DND-41 (cell line): Measurements from ENCODE around the gene RNFT2.
"Not testable (repeated sequence)": the region's sequence is repeated elsewhere in the genome, so short reads cannot be mapped to it uniquely, and the experiment has no call there.

Experiments
- ATAC-seq: fragments of 200-7000 bp; cut with Tn5 transposase; 3 replicates; pipeline ENCODE4 v1.9.1; 2021; ENCODE audit warnings: low read depth; ENCODE audit not compliant: insufficient read depth
- DNase-seq: peaks from one replicate; pipeline ENCODE4 v3.0.0-alpha.2; 2020
- H2AFZ ChIP-seq: 2 replicates; pipeline ENCODE4 v1.6.0; 2012; ENCODE audit warnings: low read depth, low read length
- H3K27ac ChIP-seq: 2 replicates; pipeline ENCODE4 v1.5.1; 2012; ENCODE audit warnings: low read length, inconsistent platforms
- H3K27me3 ChIP-seq: fragments of 200-600 bp; sonication (generic); 2 replicates; pipeline ENCODE4 v1.6.0; 2012; ENCODE audit warnings: low read length, mild to moderate bottlenecking, inconsistent platforms; ENCODE audit not compliant: insufficient read depth, poor library complexity
- H3K36me3 ChIP-seq: 2 replicates; pipeline ENCODE4 v1.5.1; 2012; ENCODE audit warnings: low read length, inconsistent platforms; ENCODE audit not compliant: insufficient read depth
- H3K4me1 ChIP-seq: 2 replicates; pipeline ENCODE4 v1.5.1; 2012; ENCODE audit warnings: mild to moderate bottlenecking, low read length; ENCODE audit not compliant: insufficient read depth
- H3K4me2 ChIP-seq: 2 replicates; pipeline ENCODE4 v1.6.0; 2012; ENCODE audit warnings: mild to moderate bottlenecking, moderate library complexity, low read length, inconsistent platforms; ENCODE audit not compliant: insufficient read depth
- H3K4me3 ChIP-seq, 2 experiments: fragments of 200-600 bp in 1 of 2; shearing (Covaris generic) in 1 of 2; 2 replicates each; pipeline ENCODE4 v1.5.1; 2012 to 2016; ENCODE audit warnings: inconsistent platforms in 2 of 2, low read length in 2 of 2, mild to moderate bottlenecking in 2 of 2, low read depth in 1 of 2, moderate library complexity in 1 of 2
- H3K79me2 ChIP-seq: 2 replicates; pipeline ENCODE4 v1.6.0; 2012; ENCODE audit warnings: low read length, inconsistent platforms; ENCODE audit not compliant: insufficient read depth
- H3K9ac ChIP-seq: 2 replicates; pipeline ENCODE4 v1.6.0; 2012; ENCODE audit warnings: low read depth, mild to moderate bottlenecking, inconsistent platforms, low read length, moderate library complexity
- H3K9me3 ChIP-seq: 2 replicates; pipeline ENCODE4 v1.5.1; 2012; ENCODE audit warnings: low read length, moderate library complexity, mild to moderate bottlenecking, inconsistent platforms; ENCODE audit not compliant: insufficient read depth, severe bottlenecking
- H4K20me1 ChIP-seq: 2 replicates; pipeline ENCODE4 v1.6.0; 2012; ENCODE audit warnings: low read length; ENCODE audit not compliant: insufficient read depth
- EZH2 ChIP-seq: IDR thresholded peaks from 3 replicates; pipeline ENCODE4 v1.6.1; 2012; ENCODE audit warnings: borderline replicate concordance, low read depth, mild to moderate bottlenecking, moderate library complexity, low read length, inconsistent platforms; ENCODE audit not compliant: severe bottlenecking
- TF ChIP-seq, protein P1 (sequence below): IDR thresholded peaks from 2 replicates; pipeline ENCODE4 v1.5.1; 2012; ENCODE audit warnings: borderline replicate concordance, low read length, moderate library complexity, mild to moderate bottlenecking; ENCODE audit not compliant: poor library complexity, severe bottlenecking; ENCODE audit errors: extremely low read depth

RNFT2 gene

GRCh38 chr12:116735084-116735483, 3.0 kb upstream of the RNFT2 start:
- Histone ChIP-seq H3K4me1 (peaks cover 30% of the 10 kb centered on the region), H3K79me2 (peaks cover 45% of the 10 kb centered on the region), H2AFZ (no peak overlapping the region), H3K9ac (no peak overlapping the region), H3K4me3 (no peak overlapping the region), H3K9me3 (no peaks in the 10 kb centered on the region), H3K36me3 (peaks cover 21% of the 10 kb centered on the region), H3K4me2 (no peak overlapping the region), H3K27me3 (no peaks in the 10 kb centered on the region), H3K27ac (no peak overlapping the region), H4K20me1 (peaks cover 13% of the 10 kb centered on the region; the same call in 1 of the 2 replicates)
- ATAC-seq, result no peak
- no peak for DNase-seq
- TF ChIP-seq EZH2, result no peak
- TF ChIP-seq, protein P1, sequence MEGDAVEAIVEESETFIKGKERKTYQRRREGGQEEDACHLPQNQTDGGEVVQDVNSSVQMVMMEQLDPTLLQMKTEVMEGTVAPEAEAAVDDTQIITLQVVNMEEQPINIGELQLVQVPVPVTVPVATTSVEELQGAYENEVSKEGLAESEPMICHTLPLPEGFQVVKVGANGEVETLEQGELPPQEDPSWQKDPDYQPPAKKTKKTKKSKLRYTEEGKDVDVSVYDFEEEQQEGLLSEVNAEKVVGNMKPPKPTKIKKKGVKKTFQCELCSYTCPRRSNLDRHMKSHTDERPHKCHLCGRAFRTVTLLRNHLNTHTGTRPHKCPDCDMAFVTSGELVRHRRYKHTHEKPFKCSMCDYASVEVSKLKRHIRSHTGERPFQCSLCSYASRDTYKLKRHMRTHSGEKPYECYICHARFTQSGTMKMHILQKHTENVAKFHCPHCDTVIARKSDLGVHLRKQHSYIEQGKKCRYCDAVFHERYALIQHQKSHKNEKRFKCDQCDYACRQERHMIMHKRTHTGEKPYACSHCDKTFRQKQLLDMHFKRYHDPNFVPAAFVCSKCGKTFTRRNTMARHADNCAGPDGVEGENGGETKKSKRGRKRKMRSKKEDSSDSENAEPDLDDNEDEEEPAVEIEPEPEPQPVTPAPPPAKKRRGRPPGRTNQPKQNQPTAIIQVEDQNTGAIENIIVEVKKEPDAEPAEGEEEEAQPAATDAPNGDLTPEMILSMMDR, result no peak

DNA sequence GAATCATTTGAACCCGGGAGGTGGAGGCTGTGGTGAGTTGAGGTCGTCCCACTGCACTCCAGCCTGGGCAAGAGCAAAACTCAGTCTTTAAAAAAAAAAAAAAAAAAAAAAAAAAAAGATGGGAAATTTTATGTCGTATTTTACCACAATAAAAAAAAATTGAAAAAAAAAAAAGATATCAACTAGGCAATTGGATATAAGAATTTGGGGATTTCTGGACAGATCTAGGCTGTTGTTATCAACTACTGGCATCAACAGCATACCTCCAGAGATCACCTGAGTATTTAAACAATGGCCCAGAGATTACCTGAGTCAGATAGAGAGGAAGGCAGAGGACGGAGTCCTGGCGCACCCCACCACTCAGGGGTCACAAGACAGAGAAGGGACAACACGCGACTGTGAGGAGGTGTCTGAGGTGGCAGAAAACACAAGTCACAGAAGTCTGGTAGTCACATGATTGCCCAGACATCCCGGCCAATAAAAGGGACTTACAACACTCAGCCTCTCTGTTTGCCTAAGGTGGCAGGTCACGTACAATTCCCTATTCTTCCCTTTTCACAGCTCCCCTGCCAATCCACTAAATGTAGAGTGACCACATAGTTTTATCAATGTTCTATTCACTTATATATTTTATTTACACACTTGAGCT, 2.0 kb upstream of the RNFT2 start:
- TF ChIP-seq EZH2, result no peak
- peak overlapping the region; percentile 91 for H3K4me2 ChIP-seq
- H2AFZ ChIP-seq, result no peak overlapping the region
- no peaks in the 10 kb centered on the region for H3K9me3 ChIP-seq
- DNase-seq (no peak), ATAC-seq (no peak)
- H3K79me2 ChIP-seq, result peaks cover 42% of the 10 kb centered on the region
- peaks cover 30% of the 10 kb centered on the region for H3K36me3 ChIP-seq
- no peaks in the 10 kb centered on the region for H3K27me3 ChIP-seq
- peak overlapping the region in 1 of 2 experiments; percentile 88; a peak in 2 of 4 replicates for H3K4me3 ChIP-seq
- H3K27ac ChIP-seq, result no peak overlapping the region
- peaks cover 13% of the 10 kb centered on the region; the same call in 1 of the 2 replicates for H4K20me1 ChIP-seq
- peaks cover 30% of the 10 kb centered on the region for H3K4me1 ChIP-seq
- H3K9ac ChIP-seq, result peak overlapping the region; percentile 69

GRCh38 chr12:116736962-116737773, 947 bp upstream of the RNFT2 start:
- Histone ChIP-seq H3K36me3 (peaks cover 34% of the 10 kb centered on the region), H3K4me2 (peak overlapping the region; percentile 91), H3K4me1 (peaks cover 30% of the 10 kb centered on the region), H3K27ac (peak overlapping the region; percentile 63), H3K4me3 (peak overlapping the region; percentile 60 to 88), H3K27me3 (no peaks in the 10 kb centered on the region), H3K79me2 (peaks cover 39% of the 10 kb centered on the region), H4K20me1 (peaks cover 8% of the 10 kb centered on the region; the same call in 1 of the 2 replicates), H3K9ac (peak overlapping the region; percentile 69), H2AFZ (peak overlapping the region; percentile 78), H3K9me3 (no peaks in the 10 kb centered on the region)
- DNase-seq, result peak; percentile 21
- TF ChIP-seq, protein P1, result no peak
- no peak for TF ChIP-seq EZH2
- ATAC-seq, result no peak

DNA sequence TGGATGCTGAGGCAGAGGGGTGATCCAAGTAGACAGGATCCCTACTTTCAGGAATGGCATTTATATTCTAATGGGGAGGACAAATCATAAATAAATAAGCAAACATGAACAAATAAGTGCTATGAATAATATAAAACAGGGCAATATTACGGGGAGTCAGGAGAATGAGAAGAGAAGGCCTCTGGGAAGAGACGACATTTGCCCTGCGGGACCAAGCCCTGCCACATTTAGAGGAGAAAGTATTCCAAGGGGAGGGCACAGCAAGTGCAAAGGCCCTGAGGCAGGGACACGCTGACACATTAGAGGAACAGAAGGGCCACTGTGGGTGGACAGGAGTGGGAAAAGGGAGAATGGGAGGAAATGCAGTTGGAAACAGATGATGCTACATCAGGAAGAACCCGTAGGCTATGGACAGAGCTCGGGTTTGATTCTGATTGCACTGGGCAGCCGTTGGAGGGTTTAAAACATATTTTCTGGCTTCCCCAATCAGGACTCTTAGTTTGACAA, 1.3 kb downstream of the RNFT2 start:
- peak overlapping the region; percentile 93 for H3K4me2 ChIP-seq
- peak overlapping the region in 1 of 2 experiments; percentile 88; a peak in 1 of 4 replicates for H3K4me3 ChIP-seq
- no peak overlapping the region for H2AFZ ChIP-seq
- no peak overlapping the region; the same call in 1 of the 2 replicates for H3K9ac ChIP-seq
- H3K79me2 ChIP-seq, result peaks cover 31% of the 10 kb centered on the region
- peaks cover 24% of the 10 kb centered on the region for H3K36me3 ChIP-seq
- ATAC-seq (no peak), DNase-seq (no peak)
- H3K9me3 ChIP-seq, result no peaks in the 10 kb centered on the region
- no peaks in the 10 kb centered on the region for H3K27me3 ChIP-seq
- H4K20me1 ChIP-seq, result peaks cover 1% of the 10 kb centered on the region; the same call in 1 of the 2 replicates
- H3K4me1 ChIP-seq, result peaks cover 30% of the 10 kb centered on the region
- H3K27ac ChIP-seq, result no peak overlapping the region
- TF ChIP-seq, protein P1, result no peak
- TF ChIP-seq EZH2, result no peak

GRCh38 chr12:116742787-116743186, 4.7 kb downstream of the RNFT2 start:
- peaks cover 16% of the 10 kb centered on the region; the same call in 1 of the 2 replicates for H3K36me3 ChIP-seq
- not testable (repeated sequence) for H3K79me2 ChIP-seq, H3K9me3 ChIP-seq, H3K4me2 ChIP-seq, H3K27ac ChIP-seq, H3K9ac ChIP-seq, H3K4me3 ChIP-seq, H2AFZ ChIP-seq, DNase-seq, H3K27me3 ChIP-seq, ATAC-seq, H4K20me1 ChIP-seq
- H3K4me1 ChIP-seq, result peaks cover 15% of the 10 kb centered on the region
